Spleen (tissue), 11 donors: ENCODE results near the gene NECTIN1. TPM values are rescaled to one million over a fixed set of nuclear protein-coding genes. Genes with fewer than 3 reads are reported as not detected.

Experiments used
- DNase-seq: peaks from one replicate; pipeline ENCODE4 v3.0.0-alpha.2; 2020
- H3K27ac ChIP-seq, 8 donors: fragments of 200-600 bp; sonication (generic) in 7 of 8; 1 replicate in 4 of 8; 2 replicates in 4 of 8; pipeline versions ENCODE4 v1.5.0 to v1.8.0; 2016 to 2021; ENCODE audit warnings: inconsistent platforms in 4 of 8, mild to moderate bottlenecking in 4 of 8, moderate library complexity in 1 of 8
- H3K27me3 ChIP-seq, 7 donors: fragments of 200-600 bp; sonication (generic) in 6 of 7; replicated peaks in 1 of 7; 1 replicate in 4 of 7; 2 replicates in 3 of 7; pipeline versions ENCODE4 v1.5.0 to v1.8.0; 2016 to 2021; ENCODE audit warnings: inconsistent platforms in 3 of 7, mild to moderate bottlenecking in 1 of 7
- H3K36me3 ChIP-seq, 6 donors: fragments of 200-600 bp; sonication (generic) in 5 of 6; 1 replicate in 4 of 6; 2 replicates in 2 of 6; pipeline versions ENCODE4 v1.5.0 to v1.8.0; 2016 to 2021; ENCODE audit warnings: inconsistent platforms in 2 of 6
- H3K4me1 ChIP-seq, 6 donors: fragments of 200-600 bp; sonication (generic) in 5 of 6; 1 replicate in 3 of 6; 2 replicates in 3 of 6; pipeline versions ENCODE4 v1.5.0 to v1.8.0; 2016 to 2021; ENCODE audit warnings: inconsistent platforms in 3 of 6
- H3K4me3 ChIP-seq, 8 donors: fragments of 200-600 bp; sonication (generic) in 7 of 8; 1 replicate in 4 of 8; 2 replicates in 4 of 8; pipeline versions ENCODE4 v1.5.0 to v1.8.0; 2016 to 2021; ENCODE audit warnings: inconsistent platforms in 4 of 8, mild to moderate bottlenecking in 4 of 8, moderate library complexity in 2 of 8
- H3K9me3 ChIP-seq, 8 donors: fragments of 200-600 bp; sonication (generic) in 7 of 8; 1 replicate in 4 of 8; 2 replicates in 4 of 8; pipeline versions ENCODE4 v1.5.0 to v1.8.0; 2016 to 2021; ENCODE audit warnings: inconsistent platforms in 4 of 8
- POLR2A ChIP-seq, 3 donors: fragments of 450-650 bp; IDR thresholded peaks; one replicate each; pipeline ENCODE4 v1.5.1; 2017; ENCODE audit warnings: antibody characterized with exemption in 3 of 3, mild to moderate bottlenecking in 1 of 3
- POLR2AphosphoS5 ChIP-seq, 3 donors: sonication (generic); formaldehyde crosslinking; IDR thresholded peaks; one replicate each; pipeline ENCODE4 v1.5.1; 2017; ENCODE audit warnings: antibody characterized with exemption in 3 of 3
- WGBS, 5 donors: extraction: QIAGEN DNeasy Blood & Tissue Kit in 3 of 5; methylation state at CpG; one replicate each; pipeline versions ENCODE4 v1.1.5 to v1.1.7; 2013 to 2018; 5-methylcytosine and 5-hydroxymethylcytosine counted together
- intact Hi-C: fragments of 100-400 bp; cut with DNase I; formaldehyde crosslinking; loops from one replicate; pipeline ENCODE4 v1.15.0; 2023; ENCODE audit warnings: low total_unique reads
- polyA plus RNA-seq, 3 donors: library from polyadenylated mRNA; stranded (reverse); fragments of 200-250 nt; gene quantifications; one replicate each; pipeline ENCODE4 v1.2.1, GENCODE V29; 2013
- total RNA-seq, 7 donors: library from RNA; depleted of rRNA in 3 of 7; stranded (reverse); fragments of >200 nt in 3 of 7; fragmentation: NEBNext Ultra II Directional in 4 of 7; extraction: Animal tissue kit (Norgen Biotek cat#: 25700) in 4 of 7; gene quantifications; one replicate each; pipeline versions ENCODE4 v1.1.0 to v1.2.1, GENCODE V29; 2016 to 2021
- TF ChIP-seq, protein P1 (sequence below), 11 experiments: fragments of 200-600 bp in 7 of 11; fragments of 450-650 bp in 4 of 11; sonication (generic) in 4 of 11; IDR thresholded peaks in 8 of 11; conservative IDR thresholded peaks in 3 of 11; 1 replicate in 7 of 11; 2 replicates in 4 of 11; pipeline versions ENCODE4 v1.4.0 to v1.8.0; 2016 to 2021; ENCODE audit warnings: antibody characterized with exemption in 11 of 11, inconsistent platforms in 4 of 11, mild to moderate bottlenecking in 1 of 11
- donor health status: healthy with polysubstance abuse.
- donor health status: DM: no; HTN: no; CAD: no; lungs with moderate emphysema.
- donor health status: DM: no; HTN: no; CAD: no.
- donor health status: Bipolar disorder and iron deficiency.
- donor health status: healthy.
- donor health status: DM: no; HTN: no; CAD: no.
- donor health status: DM: yes; HTN: yes; CAD: no.

NECTIN1 gene
- total and polyA plus RNA-seq, 10 donors, result 0.67 to 16.2 (median 5.8) TPM

DNA sequence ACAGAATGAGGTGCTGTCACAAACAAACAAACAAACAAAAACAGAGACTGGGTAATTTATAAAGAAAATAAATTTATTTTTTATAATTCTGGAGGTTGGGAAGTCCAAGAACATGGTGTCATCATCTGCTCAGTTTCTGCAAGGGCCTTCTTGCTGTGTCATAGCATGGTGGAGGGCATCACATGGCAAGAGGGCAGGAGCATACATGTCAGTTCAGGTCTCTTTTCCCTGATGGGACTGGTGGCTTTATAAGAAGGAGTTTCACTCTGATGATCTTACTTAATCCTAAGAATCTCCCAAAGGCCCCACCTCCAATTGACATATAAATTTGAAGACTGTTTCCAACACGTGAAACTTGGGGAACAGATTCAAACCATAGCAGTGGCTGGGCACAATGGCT, 135.7 kb downstream of the NECTIN1 start:
- Histone ChIP-seq H3K36me3 (no peaks in the 10 kb centered on the region), H3K4me1 (no peaks in the 10 kb centered on the region), H3K27ac (no peak overlapping the region), H3K4me3 (no peak overlapping the region), H3K9me3 (peaks cover 0 to 16% (median 6%) of the 10 kb centered on the region in 8 donors), H3K27me3 (peaks cover 0 to 21% (median 0%) of the 10 kb centered on the region in 7 donors)
- DNase-seq, result no peak
- intact Hi-C loops, result no loop called here
- 59 to 96% (median 83%) methylated on average over 1 of the region's 1 CpG for WGBS, 5 donors
- TF ChIP-seq, protein P1, sequence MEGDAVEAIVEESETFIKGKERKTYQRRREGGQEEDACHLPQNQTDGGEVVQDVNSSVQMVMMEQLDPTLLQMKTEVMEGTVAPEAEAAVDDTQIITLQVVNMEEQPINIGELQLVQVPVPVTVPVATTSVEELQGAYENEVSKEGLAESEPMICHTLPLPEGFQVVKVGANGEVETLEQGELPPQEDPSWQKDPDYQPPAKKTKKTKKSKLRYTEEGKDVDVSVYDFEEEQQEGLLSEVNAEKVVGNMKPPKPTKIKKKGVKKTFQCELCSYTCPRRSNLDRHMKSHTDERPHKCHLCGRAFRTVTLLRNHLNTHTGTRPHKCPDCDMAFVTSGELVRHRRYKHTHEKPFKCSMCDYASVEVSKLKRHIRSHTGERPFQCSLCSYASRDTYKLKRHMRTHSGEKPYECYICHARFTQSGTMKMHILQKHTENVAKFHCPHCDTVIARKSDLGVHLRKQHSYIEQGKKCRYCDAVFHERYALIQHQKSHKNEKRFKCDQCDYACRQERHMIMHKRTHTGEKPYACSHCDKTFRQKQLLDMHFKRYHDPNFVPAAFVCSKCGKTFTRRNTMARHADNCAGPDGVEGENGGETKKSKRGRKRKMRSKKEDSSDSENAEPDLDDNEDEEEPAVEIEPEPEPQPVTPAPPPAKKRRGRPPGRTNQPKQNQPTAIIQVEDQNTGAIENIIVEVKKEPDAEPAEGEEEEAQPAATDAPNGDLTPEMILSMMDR (IDR thresholded peaks at IDR 0.05 in 8 of 11, conservative IDR thresholded peaks at IDR 0.05 in 3 of 11), result no peak
- TF ChIP-seq POLR2A (IDR thresholded peaks at IDR 0.05), result no peak

DNA sequence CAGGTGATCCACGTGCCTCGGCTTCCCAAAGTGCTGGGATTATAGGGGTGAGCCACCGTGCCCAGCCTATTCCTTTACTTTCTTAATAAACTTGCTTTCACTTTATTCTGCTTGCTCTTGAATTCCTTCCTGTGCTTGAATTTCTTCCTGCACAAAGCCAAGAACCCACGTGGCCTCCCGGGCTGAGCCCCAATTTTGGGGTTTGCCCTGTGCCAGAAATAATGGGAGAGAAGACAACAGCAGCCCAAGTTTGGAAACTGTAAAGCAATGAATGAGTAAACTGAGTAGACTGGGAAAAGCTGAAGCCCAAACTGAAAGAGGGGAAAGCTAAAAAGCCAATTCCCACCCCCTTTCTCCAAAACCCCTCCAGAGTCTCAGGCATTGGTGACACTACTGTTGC, 136.4 kb downstream of the NECTIN1 start:
- no peak for TF ChIP-seq POLR2AphosphoS5 (IDR thresholded peaks at IDR 0.05)
- TF ChIP-seq, protein P1 (IDR thresholded peaks at IDR 0.05 in 8 of 11, conservative IDR thresholded peaks at IDR 0.05 in 3 of 11), result no peak
- TF ChIP-seq POLR2A (IDR thresholded peaks at IDR 0.05), result no peak
- peaks cover 0 to 16% (median 6%) of the 10 kb centered on the region in 8 donors for H3K9me3 ChIP-seq
- intact Hi-C loops, result no loop called here
- H3K27me3 ChIP-seq, result peaks cover 0 to 28% (median 0%) of the 10 kb centered on the region in 7 donors
- H3K4me1 ChIP-seq, result no peaks in the 10 kb centered on the region
- no peak for DNase-seq
- no peak overlapping the region for H3K27ac ChIP-seq
- no peaks in the 10 kb centered on the region for H3K36me3 ChIP-seq
- WGBS, 5 donors, result 45 to 80% (median 64%) methylated on average over 5 of the region's 5 CpGs
- no peak overlapping the region for H3K4me3 ChIP-seq

DNA sequence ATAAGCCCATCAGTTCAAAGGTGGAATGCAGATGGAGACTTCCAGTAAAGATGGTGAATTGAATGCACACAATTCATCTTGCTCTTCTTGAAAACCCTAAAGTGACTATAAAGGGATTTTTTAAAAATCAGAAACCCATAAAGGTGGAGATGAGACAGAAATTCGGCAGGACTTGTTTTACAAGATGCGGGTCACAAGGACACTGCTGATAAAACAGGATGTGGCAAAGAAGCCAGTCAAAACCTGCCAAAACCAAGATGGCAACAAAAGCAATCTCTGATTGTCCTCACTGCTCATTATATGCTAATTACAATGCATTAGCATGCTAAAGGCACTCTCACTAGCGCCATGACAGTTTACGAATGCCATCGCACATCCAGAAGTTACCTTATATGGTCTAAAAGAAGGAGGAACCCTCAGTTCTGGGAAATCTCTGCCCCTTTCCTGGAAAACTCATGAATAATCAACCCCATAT, 137.1 kb downstream of the NECTIN1 start:
- Histone ChIP-seq H3K36me3 (no peaks in the 10 kb centered on the region), H3K27ac (no peak overlapping the region), H3K9me3 (peaks cover 0 to 16% (median 6%) of the 10 kb centered on the region in 8 donors), H3K27me3 (peaks cover 0 to 36% (median 0%) of the 10 kb centered on the region in 7 donors), H3K4me3 (no peak overlapping the region), H3K4me1 (no peaks in the 10 kb centered on the region)
- intact Hi-C loops, result no loop called here
- WGBS, 5 donors, result 64 to 87% (median 80%) methylated on average over 5 of the region's 5 CpGs
- TF ChIP-seq POLR2AphosphoS5 (IDR thresholded peaks at IDR 0.05) (no peak), POLR2A (IDR thresholded peaks at IDR 0.05) (no peak)
- TF ChIP-seq, protein P1 (IDR thresholded peaks at IDR 0.05 in 8 of 11, conservative IDR thresholded peaks at IDR 0.05 in 3 of 11), result no peak
- DNase-seq, result no peak

DNA sequence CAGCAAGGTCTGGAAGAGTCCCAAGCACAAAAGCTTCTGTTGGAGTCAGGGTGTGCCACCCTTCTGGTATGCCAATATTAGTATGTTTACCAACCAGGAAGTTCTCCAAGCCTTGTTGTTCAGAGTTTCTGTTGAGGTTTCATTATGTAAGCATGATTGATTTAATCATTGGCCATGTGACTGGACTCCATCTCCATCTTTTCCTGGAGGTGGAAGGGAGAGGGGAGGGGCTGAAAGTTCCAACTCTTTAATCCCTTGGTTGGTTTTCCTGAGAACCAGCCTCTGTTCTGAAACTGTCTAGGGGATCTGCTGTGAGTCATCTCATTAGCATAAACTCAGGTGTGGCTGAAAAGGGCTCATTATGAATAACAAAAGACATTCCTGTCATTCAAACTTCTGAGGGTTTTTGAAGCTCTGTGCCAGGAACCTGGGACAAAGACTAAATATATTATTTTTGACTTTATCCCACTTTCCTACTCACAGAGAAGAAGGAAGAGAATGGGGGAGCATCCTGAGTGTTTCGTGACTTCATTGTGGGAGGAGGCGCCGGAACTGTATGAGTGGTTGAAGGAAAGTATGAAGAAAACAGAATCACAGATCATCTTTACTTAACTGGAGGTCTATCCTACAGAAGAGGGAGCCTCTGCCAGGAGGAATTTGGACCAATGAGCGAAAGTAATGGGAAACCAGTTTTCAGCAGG, 138.2 kb downstream of the NECTIN1 start:
- Histone ChIP-seq H3K9me3 (peaks cover 0 to 16% (median 6%) of the 10 kb centered on the region in 8 donors), H3K4me3 (no peak overlapping the region), H3K27ac (no peak overlapping the region), H3K27me3 (peaks cover 0 to 47% (median 4%) of the 10 kb centered on the region in 7 donors), H3K4me1 (no peaks in the 10 kb centered on the region), H3K36me3 (no peaks in the 10 kb centered on the region)
- WGBS, 5 donors, result 84 to 97% (median 89%) methylated on average over 4 of the region's 4 CpGs
- TF ChIP-seq, protein P1 (IDR thresholded peaks at IDR 0.05 in 8 of 11, conservative IDR thresholded peaks at IDR 0.05 in 3 of 11), result no peak
- TF ChIP-seq POLR2AphosphoS5 (IDR thresholded peaks at IDR 0.05), result no peak
- TF ChIP-seq POLR2A (IDR thresholded peaks at IDR 0.05), result no peak
- intact Hi-C loops, result no loop called here
- no peak for DNase-seq
